NCI-H1436 (cell line): ENCODE results near the gene TTC28.

Experiments used
- DNase-seq: peaks from one replicate; lab custom pipeline; 2025; lab: John Stamatoyannopoulos, UW

The TTC28 gene

GRCh38 chr22:28351476-28351875 lies 328.2 kb downstream of the TTC28 start:
- peak; percentile 13 for DNase-seq

- DNase-seq, result no peak
Measured at GRCh38 chr22:28348613-28349609, 330.7 kb downstream of the TTC28 start.

- DNase-seq, result no peak
Measured at GRCh38 chr22:28346308-28346707, 333.3 kb downstream of the TTC28 start.

DNA sequence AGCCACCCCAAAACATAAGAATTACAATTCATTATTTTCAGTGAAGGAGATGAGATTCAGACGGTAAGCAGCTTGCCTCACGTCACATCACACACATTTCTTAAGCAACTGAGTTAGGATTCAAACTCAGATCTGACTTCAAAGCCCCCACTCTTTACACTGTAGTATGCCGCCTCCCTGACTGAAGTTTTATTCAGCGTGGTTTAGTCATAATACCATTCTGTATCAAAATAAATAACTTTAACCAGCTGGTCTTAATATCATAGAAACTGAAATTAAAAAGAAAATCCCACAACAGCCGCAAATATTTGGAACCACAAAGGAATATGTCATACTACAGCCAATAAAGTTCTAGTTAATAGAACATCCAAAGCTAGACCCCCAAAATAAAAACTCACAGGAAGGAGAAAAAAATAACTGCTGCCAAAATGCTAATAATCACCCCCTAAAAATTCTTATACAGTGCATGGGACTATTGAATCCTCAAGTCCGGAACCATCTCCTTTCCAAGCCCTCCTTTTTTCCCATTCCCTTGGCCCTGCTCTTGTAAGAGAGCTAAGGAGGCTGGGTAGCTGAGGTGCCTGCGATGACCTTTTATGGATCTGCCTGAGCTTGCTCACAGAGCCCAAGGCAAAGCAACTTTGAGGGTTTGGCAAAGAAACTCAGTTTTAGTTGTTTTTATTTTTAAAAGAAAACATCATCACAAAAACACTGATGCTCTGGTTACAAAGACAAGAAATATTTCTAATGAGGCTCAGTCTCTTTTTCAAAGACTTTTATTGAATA lies 334.5 kb downstream of the TTC28 start:
- DNase-seq, result no peak

GRCh38 chr22:28341001-28341400 lies 338.6 kb downstream of the TTC28 start:
- DNase-seq, result no peak

DNA sequence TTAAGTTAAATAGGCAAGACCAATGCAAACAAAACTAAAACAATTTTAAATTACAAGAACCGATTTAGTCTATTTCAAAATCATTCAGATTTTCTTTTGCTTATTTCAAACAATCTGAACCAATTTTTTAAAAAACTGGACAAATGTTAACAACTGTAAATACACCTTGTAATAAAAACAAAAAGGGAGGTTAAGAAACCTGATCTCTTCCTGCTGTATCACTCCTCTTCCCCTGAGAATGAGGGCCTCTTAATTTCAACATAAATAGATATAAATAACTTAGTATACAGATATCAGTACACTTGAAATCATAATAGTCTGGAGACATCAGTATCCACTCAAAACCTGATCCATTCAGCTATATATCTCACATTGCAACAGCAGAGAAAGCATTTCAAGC lies 346.6 kb downstream of the TTC28 start:
- peak; percentile 24 for DNase-seq

GRCh38 chr22:28332410-28332809 lies 347.2 kb downstream of the TTC28 start:
- DNase-seq, result no peak

- no peak for DNase-seq
Measured at GRCh38 chr22:28331695-28332094, 347.9 kb downstream of the TTC28 start.

GRCh38 chr22:28329186-28330073 lies 350.2 kb downstream of the TTC28 start:
- no peak for DNase-seq

GRCh38 chr22:28328756-28329155 lies 350.9 kb downstream of the TTC28 start:
- no peak for DNase-seq

GRCh38 chr22:28316014-28316413 lies 363.6 kb downstream of the TTC28 start:
- DNase-seq, result no peak

GRCh38 chr22:28314959-28315358 lies 364.7 kb downstream of the TTC28 start:
- DNase-seq, result no peak

DNA sequence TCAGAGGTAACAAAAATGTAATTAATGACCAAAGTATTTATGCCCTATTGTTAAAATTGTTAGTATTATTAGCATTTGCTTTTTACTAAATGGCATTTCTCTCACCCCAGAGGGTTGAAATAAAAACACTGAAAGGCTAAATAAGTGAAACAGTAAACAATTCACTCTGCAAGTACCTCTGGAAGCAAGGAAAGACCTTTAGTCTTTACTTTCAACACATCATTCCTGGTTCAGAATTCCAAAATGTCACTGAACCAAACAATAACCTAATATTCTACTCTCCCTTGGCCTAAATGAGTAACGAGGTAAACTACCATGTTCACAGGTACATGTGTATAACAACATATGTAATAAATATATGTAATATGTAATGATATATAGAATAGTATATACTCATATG lies 369.3 kb downstream of the TTC28 start:
- no peak for DNase-seq

GRCh38 chr22:28299753-28300152 lies 379.9 kb downstream of the TTC28 start:
- no peak for DNase-seq

- DNase-seq, result no peak
Measured at GRCh38 chr22:28299309-28299708, 380.3 kb downstream of the TTC28 start.

- DNase-seq, result no peak
Measured at GRCh38 chr22:28297504-28297903, 382.1 kb downstream of the TTC28 start.

GRCh38 chr22:28296452-28296851 lies 383.2 kb downstream of the TTC28 start:
- DNase-seq, result no peak

GRCh38 chr22:28283068-28283654 lies 396.5 kb downstream of the TTC28 start:
- DNase-seq, result no peak

GRCh38 chr22:28282405-28283067 lies 397.1 kb downstream of the TTC28 start:
- no peak for DNase-seq

GRCh38 chr22:28279888-28280287 lies 399.8 kb downstream of the TTC28 start:
- DNase-seq, result no peak

DNA sequence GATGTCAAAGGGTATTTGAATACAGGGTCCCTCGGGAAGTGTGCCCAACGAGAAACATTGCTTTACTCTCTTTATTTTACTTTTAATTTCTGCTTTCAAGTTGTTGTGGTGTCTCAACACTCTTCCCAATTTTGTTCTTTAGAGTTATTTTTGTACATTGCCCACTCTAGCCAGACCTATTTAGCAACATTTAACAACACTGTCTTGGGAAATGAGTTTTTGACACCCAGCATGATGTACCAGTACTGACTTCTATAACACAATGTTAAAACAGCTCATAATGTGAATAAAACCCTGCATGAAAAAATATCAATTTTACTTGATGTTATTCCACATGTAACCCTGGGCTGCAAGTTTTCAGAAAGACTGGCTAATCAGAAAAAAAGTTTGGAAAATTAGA lies 410.4 kb downstream of the TTC28 start:
- no peak for DNase-seq
